ENCODE measurements around the gene CDX2.

Gene CDX2

GRCh38 chr13:27928805-27929753 lies 40.0 kb downstream of the CDX2 start:
- no peak for DNase-seq (ENCODE audit: low read depth)

GRCh38 chr13:27928353-27928804 lies 40.7 kb downstream of the CDX2 start:
- no peak for DNase-seq (ENCODE audit: low read depth)

GRCh38 chr13:27927444-27928352 lies 41.4 kb downstream of the CDX2 start:
- DNase-seq (ENCODE audit: low read depth): no peak

GRCh38 chr13:27926644-27927434 lies 42.3 kb downstream of the CDX2 start:
- no peak for DNase-seq (ENCODE audit: low read depth)

GRCh38 chr13:27925220-27925991 lies 43.7 kb downstream of the CDX2 start:
- DNase-seq (ENCODE audit: low read depth): no peak

GRCh38 chr13:27924529-27925141 lies 44.5 kb downstream of the CDX2 start:
- DNase-seq (ENCODE audit: low read depth): no peak

- no peak for DNase-seq (ENCODE audit: low read depth)
These were observed 45.2 kb downstream of the CDX2 start for GRCh38 chr13:27923794-27924528.

- no peak for DNase-seq (ENCODE audit: low read depth)
These were observed 46.1 kb downstream of the CDX2 start for GRCh38 chr13:27922883-27923612.

- no peak for DNase-seq (ENCODE audit: low read depth)
These were observed 46.9 kb downstream of the CDX2 start for GRCh38 chr13:27921961-27922882.

- DNase-seq (ENCODE audit: low read depth): no peak
These were observed 47.6 kb downstream of the CDX2 start for GRCh38 chr13:27921421-27921960.

- DNase-seq (ENCODE audit: low read depth): no peak
These were observed 48.3 kb downstream of the CDX2 start for GRCh38 chr13:27920677-27921420.

- DNase-seq (ENCODE audit: low read depth): no peak
These were observed 49.0 kb downstream of the CDX2 start, which contains the start of gene PDX1 for GRCh38 chr13:27919934-27920676. PDX1 (plus strand) TSS chr13:27920000; CDS start chr13:27920139, 139 bp downstream.

GRCh38 chr13:27919659-27919933 lies 49.5 kb downstream of the CDX2 start:
- DNase-seq (ENCODE audit: low read depth): no peak

GRCh38 chr13:27918918-27919658 lies 50.0 kb downstream of the CDX2 start:
- DNase-seq (ENCODE audit: low read depth): no peak

- no peak for DNase-seq (ENCODE audit: low read depth)
These were observed 50.8 kb downstream of the CDX2 start for GRCh38 chr13:27918041-27918917.
